Limb (tissue), 2 donors: Measurements from ENCODE around the gene C8A.
A peak's percentile ranks its signal among the peaks of the same experiment; 100 is the strongest.

Source experiments
- DNase-seq, 2 donors: peaks; one replicate each; pipeline ENCODE4 v3.0.0-alpha.2; 2016; ENCODE audit errors: extremely low spot score in 2 of 2

Gene C8A

DNA sequence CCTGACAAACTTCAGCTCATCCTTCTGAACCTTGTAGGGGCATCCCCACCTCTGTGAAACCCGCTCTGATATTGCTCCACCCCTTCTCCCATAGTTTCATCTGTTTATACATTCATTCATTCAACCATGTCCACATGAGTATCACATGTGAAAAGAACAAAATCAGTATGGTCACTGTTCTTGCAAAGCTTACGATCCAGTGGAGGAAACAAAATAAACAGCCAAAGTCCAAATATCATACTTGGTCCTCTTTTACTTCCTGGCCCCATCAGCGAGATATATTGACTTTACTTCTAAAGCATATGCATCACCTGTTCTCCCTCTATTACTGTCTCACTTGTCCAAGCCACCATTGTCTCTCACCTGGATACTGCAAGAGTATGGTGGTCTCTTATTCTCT is 35.6 kb downstream of the C8A start:
- DNase-seq = no peak

DNA sequence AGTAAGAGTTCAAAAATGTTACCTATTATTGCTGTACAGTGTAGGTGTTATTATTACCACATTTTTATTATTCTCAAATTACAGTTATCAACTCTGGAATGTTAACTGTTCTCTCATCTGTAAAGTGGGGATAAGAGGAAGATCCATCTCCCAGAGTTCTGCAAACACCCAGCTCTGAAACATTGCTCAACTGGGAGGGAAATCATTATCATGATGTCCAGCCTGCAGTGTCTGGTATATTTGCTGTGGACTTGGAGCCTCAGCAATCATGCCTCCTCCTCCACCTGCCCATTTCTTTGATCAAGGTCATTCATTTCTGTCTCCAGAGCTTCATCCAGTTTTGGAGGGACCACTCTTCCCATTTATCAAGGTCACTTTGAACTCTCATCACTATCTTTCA is 39.4 kb downstream of the C8A start:
- no peak for DNase-seq

DNA sequence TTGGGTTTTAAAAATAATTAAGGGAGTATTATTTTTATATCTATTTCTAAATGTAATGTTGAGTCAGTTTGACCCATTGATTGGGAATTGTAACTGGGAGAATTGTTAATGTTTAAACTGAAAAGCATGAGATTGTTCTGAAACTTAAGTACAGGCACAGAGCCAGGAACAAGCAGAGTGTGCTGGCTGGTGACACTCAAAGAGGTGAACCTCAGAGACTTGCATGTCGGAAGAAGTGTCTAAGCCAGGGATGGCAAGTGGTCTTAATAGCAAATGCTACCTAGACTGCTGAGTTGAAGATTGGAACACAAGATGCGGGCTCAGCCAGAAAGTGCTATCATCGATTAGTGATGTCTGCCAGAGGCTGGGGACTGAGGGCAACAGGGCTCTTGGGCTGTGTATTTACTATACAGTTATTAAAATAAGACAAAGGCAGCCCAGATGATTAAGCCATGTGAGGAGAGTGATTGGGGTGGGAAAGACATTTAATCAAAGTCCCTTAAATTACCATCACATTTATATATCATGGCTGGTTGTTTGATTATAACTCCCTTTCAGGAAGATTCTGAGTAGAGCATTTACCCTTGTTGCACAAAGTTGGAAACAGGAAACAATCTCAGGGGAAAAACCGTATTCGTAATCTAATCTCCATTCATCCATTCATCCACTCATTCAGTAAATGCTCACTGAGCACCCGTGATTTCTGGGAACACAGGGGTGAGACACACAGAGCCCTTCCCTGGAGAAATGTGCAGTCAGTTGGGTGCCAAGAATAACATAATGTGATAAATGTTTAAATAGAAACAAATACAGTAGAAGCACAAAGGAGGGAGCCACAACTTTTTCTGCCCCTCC is 42.8 kb downstream of the C8A start:
- DNase-seq = no peak

DNA sequence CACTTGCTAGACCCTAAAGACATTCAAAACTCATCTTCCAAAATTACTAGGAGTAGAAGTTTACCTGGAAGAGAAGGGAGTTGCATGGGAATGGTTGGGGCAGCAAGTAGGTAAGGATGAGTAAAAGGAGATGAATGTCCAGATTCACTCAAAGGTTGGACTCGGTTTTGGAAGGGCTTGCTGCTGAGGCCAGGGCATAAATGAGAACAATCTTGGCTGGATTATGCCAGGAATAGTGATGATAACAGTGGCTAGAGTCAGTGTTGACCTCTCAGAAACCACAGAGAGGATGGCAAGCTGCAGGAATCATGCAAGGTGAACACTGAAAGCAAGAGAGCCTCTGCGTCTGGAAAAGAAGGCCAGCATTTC is 43.4 kb downstream of the C8A start:
- no peak for DNase-seq

DNA sequence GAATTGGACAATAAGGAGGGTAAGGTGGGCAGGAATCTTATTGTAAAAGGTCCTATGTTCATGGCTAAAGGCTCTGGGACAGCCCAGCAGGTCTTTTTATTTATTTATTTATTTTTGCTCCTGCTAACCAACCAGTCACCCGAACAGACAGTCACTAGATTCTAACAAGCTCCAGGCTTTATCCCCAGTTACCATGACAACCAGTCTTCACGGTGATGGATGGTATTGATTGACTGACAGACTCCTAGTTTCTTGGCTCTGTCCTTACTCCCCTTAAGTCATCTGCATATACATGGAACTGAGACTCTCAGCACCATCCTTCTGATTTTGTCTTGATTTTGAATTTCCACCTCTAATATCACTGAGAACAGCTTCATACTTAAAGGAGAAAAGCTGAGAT is 44.3 kb downstream of the C8A start:
- no peak for DNase-seq

DNA sequence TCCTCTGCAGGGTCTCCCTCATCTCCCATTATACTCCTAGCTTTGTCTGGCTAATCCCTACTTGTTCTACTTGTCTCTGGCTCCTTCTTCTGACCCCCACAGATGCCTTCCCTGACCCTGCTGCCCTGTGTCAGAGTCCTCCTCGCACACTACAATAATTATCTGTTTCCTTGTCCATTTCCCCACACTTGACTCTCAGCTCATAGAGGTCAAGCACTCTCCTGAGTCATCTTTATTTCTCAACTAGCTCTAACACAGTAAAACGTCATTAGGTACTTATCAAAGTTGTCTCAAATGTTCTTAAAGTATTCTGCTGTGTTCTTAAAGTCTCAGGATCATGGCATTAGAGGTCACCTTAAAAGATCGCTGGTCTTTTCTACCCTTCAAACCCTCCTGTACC is 47.1 kb downstream of the C8A start:
- DNase-seq = no peak

DNA sequence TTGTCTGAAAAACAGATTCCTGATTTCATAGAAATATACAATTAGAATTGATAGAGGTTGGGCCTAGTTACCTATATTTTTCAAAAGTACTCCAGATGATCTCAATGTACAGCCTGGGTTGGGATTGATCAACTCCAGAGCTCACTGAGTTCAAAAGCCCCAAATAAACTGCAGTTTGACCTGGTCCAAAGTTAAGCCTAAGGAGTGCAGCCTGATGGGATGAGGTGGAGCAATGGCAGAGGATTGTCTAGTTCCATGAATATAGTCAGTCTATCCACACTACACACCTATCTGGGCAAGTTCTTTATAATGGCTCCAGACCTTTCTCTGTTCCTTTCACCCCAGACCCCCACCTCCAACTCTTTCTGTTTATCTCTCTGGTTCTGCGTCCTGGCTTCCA is 49.2 kb downstream of the C8A start:
- DNase-seq = no peak

DNA sequence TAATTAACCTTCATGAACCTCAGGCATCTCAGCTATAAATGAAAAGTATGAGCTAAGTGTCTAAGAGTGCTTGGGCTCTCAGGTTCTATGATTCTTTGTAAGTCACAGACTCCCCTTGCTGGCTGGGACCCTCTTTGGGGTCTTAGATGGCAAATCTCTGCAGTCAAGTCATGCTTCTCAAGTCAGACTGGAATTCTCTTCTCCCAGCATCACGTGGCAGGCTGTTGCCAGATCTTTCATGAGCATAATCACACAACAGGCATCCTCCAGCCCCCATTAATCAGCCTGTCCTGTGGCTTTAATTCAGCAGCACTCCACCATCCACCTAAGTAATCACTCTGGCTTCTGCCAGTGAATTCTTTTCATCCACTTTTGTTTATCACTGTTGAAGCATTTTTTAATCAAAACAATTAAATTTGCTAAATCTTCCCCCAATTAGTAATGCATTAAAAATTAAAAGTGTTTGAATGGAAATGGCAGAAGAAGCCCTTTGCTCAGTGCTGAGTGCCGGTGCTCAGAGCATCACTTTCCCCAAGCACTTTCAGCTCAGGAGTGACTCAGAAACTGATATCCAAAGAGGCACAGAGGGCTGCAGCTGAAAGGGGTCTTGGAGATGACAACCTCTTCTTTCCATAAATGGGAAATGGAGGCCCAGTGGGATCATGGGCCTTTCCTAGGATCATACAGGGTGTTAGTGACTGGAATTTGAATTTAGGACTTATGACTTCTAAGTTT is 50.2 kb downstream of the C8A start:
- no peak for DNase-seq

DNA sequence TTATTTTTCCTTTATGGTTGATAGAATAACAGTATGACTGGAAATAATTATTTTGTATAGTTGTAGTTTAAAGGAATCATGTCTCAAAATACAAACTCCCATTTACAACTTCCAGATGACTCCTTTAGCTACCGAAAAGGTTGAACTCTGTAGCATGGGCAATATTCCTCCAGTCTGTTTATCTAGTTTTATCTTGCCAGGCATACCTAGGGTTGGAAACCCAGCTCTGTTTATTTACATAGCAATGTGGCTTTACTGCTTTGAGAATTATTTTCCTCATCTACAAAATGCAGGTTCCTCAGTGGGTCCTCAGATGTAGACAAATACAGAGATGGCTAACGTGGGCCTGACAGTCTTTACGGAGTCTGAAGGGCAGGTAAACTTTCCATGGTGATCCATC is 51.1 kb downstream of the C8A start:
- DNase-seq = no peak

DNA sequence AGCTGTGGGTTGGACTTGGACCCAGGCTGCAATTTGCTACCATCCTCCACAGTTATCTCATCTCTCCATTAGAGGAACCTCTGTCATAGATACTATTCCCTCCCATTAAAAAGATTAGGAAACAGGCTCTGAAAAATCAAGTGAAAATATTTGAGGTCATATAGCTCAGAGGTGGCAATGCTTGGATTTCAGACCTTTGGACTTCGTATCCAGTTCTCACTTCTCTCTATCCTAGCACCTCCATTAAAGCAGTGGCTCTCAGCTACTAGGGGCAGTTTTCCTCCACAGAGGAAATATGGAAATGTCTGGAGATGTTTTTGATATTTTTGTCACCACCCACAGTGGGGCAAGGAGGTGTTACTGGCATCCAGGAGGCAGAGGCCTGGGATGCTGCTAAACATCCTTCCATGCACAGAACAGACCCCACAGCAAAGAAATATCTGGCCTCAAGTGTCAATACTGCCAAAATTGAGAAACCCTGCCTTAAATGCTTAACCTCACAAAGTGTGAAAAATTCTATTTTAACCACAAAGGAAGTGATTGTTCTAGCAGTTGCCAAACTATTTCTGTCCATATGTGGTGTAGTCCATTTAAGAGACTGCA is 54.1 kb downstream of the C8A start:
- peak in 1 of 2 donors; percentile 2 for DNase-seq

DNA sequence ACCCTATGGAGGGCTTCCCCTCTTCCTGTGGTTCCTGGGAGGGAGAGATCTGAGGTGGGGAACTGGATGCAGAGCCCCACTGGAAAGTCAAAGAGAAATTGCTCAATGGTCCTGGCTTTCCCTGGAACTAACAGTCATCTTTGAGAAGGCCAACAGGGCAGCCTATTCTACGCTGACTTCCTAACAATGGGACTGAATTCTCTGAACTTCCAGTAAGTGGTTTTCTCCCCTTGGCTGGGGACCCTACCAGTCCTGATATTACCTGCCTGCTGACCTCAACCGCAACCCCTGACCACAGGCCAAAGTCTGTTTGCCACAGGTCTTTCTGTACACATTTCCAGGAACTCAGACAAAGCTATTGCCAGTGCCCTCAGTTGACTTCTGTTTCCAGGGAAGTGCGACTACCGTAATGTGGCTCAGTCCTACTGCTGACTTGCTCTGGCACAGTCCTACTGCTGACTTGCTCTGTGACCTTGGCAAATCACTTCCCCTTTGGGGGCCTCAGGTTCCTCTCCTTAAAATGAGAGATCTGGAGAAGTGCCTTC is 55.9 kb downstream of the C8A start:
- DNase-seq = no peak

DNA sequence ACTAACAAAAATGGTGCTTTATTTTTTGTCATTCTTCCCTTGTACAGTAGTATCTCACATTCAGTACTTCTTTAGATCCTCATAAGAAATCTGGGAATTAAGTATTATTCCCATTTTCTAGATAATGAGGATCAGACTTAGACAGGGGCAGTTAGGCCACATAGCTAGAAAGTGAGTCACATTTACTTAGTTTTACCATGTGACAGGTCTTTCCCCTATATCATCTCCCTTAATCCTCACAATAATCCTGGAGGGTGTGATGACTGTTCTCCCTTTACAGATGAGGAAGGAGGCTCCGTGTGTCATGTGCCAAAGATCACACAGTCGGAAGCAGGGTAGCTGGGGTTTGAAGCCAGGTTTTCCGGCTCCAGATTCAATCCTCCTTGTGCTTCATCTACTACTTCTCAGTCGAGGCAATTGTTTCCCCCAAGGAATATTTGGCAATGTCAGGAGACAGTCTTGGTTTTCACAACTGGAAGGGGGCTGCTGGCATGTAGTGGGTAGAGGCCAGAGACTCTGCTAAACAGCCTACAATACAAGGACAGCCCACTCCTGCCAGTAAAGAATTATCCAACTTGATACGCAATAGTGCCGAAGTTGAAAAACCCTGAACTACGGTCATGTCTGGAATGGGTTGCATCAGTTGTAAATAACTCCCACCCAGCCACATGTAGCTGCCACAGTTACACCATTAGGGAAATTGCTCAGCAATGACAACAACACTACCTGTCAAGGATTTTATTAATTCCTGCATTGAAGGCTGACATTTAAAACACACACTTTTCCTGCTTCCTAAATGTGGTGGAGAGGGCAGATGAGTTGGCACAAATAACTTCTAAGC is 56.7 kb downstream of the C8A start:
- no peak for DNase-seq

DNA sequence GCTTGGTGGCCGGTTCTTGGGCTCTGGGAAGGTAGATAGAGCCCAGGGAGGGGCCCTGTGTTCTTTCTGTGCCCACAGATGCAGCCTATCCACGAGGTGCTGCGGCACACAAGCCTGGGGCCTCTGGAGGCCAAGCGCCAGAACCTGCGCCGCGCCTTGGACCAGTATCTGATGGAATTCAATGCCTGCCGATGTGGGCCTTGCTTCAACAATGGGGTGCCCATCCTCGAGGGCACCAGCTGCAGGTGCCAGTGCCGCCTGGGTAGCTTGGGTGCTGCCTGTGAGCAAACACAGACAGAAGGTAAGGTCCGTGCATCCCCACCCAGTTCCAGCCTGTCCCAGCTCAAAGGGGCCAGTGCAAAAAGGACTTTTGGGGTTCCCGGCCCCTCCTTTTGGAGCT is 57.7 kb downstream of the C8A start:
- no peak for DNase-seq

DNA sequence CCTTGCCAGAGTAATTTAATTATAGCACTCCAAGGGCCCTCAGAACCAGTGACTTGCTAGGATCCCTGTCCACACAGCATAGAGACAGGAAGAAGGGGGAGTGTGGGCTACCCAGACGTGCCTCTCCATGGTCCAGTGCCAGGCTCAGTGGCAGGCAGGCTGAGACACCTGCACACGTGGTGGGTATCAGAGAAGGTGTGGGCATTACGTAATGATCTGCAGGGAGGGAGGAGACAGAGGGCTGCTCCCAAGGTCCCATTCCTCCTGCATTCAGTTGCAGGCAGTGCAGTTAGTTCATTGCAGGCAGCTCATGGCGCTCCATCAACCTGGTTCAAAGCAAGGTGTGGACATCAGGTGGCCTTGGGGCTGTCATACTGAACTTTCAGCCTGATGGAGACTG is 61.4 kb downstream of the C8A start:
- no peak for DNase-seq

DNA sequence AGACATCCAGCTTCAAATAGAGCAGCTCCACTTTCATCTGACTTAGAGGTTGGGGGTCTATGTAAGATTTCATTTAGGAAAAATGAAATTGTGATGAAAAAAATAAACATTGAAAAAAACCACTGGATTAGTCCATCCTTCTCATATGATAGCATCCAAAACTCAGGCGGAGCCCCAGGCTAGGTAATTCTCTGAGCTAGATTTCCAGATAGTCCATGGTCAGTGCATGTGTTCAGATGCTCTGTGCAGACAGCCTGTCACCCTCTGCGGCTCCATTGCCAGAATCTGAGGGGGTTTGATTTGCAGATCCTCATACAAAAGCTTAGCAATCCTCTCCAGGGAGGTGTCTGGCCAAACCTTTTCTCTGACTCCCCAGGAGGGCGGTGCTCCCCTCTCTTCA is 62.0 kb downstream of the C8A start:
- no peak for DNase-seq

DNA sequence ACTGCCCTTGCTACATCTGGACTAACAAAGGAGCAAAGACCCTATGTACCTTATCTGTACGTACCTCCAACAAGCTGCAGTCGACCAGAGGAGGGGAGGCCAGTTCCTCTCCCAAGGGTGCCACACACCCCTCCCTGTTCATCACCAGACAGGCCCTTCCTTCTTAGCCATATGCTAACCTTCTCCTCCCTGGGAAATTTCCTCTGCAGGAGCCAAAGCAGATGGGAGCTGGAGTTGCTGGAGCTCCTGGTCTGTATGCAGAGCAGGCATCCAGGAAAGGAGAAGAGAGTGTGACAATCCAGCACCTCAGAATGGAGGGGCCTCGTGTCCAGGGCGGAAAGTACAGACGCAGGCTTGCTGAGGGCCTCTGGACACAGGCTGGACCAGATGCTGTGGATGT is 62.8 kb downstream of the C8A start:
- no peak for DNase-seq

DNA sequence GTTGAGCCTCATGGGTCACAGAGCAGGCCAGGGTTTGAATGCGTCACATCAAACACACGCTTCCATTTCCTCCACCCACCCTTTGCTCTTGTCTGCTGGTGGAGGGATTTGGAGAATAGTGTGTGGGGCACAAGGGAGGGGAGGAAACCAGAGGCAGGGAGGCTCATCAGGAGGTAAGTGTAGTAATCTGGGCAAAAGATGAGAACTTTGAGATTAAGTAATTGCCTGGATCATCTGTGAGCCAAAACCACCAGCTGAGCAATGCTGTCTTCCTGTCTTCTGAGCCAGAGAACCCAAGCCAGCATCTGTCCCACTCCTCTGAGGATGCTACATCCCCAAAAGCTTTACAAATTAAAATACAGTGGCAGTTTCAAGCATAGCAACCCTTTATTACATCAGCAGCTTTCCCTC is 66.0 kb downstream of the C8A start:
- peak in 1 of 2 donors; percentile 18 for DNase-seq

DNA sequence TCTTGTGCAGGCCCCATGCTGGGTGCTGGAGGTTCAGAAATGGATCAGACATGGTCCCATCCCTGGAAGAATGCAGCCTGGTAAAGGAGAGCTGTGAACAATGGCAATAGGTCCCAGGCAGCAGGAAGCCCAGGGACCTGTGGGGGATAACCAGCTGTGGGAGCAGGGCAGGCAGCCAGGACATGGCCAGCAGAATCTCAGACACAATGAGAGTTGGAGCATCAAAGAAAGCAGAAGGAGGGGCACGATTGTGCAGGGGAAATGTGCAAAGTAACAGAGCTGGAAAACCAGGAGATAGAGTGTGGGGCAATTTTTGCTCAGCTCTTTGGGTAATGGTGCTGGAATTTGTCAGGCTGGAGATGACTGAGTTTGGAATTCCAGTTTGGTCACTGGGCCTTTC is 66.9 kb downstream of the C8A start:
- no peak for DNase-seq

DNA sequence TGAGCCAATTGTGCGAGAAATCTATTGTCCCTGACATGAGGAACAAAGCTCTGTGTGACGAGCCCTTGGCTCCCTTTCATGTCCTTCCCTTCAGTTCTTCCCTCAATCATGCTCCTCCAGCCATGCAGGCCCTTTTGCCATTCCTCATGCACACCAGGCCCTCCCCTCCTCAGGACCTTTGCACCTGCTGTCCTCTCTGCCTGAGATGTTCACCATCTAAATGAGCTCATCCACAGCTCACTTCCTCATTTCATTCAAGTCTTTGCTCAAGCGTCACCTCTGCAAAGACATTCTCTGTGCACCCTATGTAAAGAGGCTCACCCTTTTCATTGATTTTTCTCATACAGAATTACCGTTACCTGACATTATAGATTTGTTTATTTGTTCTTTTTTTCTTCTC is 67.5 kb downstream of the C8A start:
- no peak for DNase-seq

DNA sequence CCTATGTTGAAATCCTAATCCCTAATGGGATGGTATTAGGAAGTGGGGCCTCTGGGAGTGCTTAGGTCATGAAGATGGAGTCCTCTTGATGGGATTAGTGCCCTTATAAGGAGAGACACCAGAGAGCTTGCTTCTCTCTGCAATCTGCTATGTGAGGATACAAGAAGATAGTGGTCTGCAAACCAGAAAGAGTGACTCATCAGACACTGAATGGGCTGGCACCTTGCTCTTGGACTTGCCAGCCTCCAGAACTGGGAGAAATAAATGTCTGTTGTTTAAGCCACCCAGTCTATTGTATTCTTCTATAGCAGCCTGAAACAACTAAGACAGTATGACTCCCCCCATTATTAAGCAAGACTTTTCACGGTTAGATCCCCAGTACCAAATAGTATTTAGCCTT is 67.9 kb downstream of the C8A start:
- no peak for DNase-seq

DNA sequence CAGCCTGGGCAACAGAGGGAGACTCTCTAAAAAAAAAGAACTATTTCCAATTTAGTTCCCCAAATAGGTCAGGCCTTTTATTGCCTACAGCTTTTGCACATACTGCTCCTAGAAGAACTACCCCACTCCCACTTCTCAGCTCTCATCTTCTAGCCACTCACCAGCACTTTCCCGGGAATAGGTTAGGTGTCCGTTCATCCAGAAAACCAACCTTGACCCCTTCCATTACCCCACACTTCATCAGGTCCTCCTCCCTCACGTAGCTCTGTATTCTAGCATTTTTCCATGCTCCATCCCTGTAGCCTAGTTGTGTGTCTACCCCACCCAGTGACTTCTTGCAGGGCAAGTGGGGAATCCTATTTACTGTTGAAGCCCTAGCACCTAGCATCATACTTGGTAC is 68.6 kb downstream of the C8A start:
- no peak for DNase-seq

DNA sequence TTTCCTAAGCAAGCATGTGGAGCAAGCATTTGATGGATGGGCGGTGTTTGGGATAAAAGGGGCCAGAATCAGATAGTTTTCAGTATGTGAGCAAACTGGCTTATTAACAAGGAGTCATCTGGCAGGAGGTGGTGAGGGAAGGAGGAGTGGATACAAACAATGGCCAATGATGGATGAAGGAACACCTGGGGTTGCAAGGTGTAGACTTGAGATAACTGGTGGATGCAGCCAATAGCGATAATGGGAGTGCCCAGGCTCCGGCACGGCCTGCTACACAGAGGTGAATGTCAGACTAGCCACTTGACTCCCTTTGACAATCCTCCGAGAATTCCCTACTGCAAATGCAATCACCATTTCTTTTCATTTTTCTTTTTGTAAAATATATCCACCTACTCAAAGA is 69.5 kb downstream of the C8A start:
- no peak for DNase-seq
